C4-2B (cell line): ENCODE measurements around the gene NHLRC1.

Experiments used
- H3K27ac ChIP-seq: fragments of 450-650 bp; 2 replicates; pipeline ENCODE4 v1.5.1; 2017
- ZFX ChIP-seq: fragments of 450-650 bp; IDR thresholded peaks from 2 replicates; pipeline ENCODE4 v1.6.1; 2017
- TF ChIP-seq, protein P1 (sequence below): fragments of 450-650 bp; conservative IDR thresholded peaks from 2 replicates; pipeline ENCODE4 v1.5.1; 2017; ENCODE audit warnings: mild to moderate bottlenecking

NHLRC1 gene

DNA sequence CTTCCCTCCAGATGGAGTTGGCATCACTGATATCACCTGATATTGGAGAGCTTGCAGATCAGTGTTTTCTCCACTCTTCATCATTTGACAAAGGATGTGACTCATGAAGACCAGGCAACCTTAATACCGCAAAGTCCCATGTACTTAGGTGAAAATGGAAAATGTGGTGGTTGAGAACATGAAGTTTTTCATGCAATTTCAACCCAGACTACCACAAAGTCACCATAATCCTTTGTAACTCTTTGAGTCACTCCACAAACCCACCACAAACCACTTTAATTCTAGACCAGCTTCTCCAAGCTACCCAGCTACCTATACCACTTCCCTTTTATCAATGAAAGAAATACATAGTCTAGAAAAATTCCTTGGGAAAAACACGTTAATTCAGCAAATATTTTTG is 7.1 kb downstream of the NHLRC1 start:
- TF ChIP-seq ZFX = no peak
- TF ChIP-seq, protein P1, sequence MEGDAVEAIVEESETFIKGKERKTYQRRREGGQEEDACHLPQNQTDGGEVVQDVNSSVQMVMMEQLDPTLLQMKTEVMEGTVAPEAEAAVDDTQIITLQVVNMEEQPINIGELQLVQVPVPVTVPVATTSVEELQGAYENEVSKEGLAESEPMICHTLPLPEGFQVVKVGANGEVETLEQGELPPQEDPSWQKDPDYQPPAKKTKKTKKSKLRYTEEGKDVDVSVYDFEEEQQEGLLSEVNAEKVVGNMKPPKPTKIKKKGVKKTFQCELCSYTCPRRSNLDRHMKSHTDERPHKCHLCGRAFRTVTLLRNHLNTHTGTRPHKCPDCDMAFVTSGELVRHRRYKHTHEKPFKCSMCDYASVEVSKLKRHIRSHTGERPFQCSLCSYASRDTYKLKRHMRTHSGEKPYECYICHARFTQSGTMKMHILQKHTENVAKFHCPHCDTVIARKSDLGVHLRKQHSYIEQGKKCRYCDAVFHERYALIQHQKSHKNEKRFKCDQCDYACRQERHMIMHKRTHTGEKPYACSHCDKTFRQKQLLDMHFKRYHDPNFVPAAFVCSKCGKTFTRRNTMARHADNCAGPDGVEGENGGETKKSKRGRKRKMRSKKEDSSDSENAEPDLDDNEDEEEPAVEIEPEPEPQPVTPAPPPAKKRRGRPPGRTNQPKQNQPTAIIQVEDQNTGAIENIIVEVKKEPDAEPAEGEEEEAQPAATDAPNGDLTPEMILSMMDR = no peak
- no peak overlapping the region for H3K27ac ChIP-seq

DNA sequence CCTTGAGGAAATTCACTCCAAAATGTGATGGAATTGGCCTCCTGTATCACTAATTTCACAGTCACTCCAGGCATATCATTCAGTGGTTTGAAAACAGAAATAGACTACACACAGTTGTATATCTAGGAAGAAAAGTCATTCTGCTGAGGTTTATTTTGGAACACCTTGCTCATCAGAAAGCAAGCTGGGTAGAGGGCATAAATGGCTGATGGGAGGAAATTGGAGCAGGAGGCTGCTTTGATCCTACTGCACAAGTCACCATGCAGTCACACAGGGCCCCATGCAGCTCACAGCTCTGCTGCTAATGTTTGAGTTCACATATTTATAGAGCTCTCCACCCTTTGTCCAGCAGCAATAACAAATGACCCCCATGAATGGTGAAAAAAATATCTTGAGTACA is 12.3 kb downstream of the NHLRC1 start:
- no peak for TF ChIP-seq ZFX
- TF ChIP-seq, protein P1 = no peak
- no peak overlapping the region for H3K27ac ChIP-seq

DNA sequence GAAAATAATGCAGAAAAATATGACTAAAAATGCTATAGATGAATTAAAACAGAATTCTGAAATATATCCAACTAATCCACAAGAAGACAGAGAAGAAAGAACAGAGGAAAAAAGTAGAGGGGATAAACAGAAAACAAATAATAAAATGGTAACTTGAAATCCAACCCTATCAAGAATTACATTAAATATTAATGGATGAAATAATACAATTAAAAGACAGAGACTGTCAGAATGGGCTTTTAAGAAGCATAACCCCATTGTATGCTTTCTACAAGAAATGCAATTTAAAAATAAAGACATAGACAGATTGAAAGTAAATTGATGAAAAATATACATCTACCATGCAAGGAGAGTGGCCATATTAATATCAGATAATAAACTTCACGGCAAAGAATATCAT is 15.4 kb downstream of the NHLRC1 start:
- H3K27ac ChIP-seq = no peak overlapping the region
- TF ChIP-seq ZFX = no peak
- TF ChIP-seq, protein P1 = no peak

DNA sequence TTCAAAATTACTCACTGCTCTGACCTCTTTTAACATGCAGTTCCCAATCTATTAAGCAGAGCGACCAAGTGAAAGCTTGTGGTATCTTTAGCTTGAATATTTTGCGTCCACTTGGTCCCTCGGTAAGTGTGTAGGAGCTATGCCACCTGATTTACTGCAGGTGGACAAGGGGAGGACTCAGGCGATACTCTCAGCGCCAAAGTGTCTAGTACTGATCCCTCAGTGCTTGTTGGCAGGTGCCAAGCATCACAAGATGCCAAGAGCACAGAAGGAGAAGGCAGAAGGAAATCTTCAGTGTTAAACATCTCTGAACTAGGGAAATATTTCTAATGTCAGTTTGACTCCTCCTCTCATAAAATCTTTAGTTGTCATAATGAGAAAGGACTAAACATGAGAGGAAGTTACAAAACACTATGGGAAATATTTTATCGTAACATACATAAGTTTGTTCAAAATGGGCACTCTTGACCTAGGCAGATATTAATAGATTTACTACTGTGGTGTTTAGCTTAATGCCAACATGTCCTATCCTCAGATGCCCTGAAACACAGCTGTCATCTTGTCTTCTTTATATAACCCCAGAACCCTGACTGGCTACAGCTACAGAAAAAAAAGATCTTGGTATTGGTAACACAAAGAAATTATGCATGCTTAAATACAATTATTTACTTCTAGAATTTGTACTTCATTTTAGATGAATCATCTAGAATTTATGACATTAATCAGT is 19.5 kb downstream of the NHLRC1 start:
- TF ChIP-seq, protein P1 = no peak
- no peak for TF ChIP-seq ZFX
- H3K27ac ChIP-seq = no peak overlapping the region

DNA sequence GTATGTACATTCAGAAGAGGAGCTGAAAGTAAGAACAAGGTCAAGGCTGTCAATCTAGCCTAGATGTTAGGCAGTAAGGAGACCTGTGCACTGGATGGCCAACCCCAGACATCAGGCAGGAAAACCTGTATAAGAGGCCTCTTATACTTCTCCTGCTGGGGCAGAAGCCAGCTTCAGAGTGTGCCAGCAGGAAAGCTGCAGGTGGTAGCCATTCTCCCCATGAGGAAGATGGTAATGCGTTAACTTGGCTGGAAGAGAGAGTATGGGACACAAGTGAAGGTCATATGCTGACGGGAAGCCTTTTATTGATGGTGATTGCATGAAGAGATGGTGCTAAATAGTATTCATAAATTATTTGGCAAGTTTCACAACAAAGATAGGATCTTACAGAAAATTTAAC is 20.6 kb downstream of the NHLRC1 start:
- no peak overlapping the region for H3K27ac ChIP-seq
- TF ChIP-seq, protein P1 = no peak
- no peak for TF ChIP-seq ZFX

DNA sequence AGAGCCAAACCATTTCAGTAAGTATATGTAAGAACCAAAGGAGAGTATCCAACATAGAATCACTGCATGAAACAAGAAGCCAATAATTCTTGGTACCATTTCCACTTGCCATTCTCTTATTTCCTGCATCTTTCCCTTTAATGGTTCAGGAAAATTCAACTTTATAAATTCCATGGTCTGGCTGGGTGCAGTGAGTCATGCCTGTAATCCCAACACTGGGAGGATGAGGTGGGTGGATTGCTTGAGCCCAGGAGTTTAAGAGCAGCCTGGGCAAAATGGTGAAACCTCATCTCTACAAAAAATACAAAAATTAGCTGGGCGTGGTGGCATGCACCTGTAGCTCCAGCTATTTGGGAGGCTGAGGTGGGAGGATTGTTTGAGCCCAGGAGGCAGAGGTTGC is 21.2 kb downstream of the NHLRC1 start:
- no peak for TF ChIP-seq ZFX
- TF ChIP-seq, protein P1 = no peak

DNA sequence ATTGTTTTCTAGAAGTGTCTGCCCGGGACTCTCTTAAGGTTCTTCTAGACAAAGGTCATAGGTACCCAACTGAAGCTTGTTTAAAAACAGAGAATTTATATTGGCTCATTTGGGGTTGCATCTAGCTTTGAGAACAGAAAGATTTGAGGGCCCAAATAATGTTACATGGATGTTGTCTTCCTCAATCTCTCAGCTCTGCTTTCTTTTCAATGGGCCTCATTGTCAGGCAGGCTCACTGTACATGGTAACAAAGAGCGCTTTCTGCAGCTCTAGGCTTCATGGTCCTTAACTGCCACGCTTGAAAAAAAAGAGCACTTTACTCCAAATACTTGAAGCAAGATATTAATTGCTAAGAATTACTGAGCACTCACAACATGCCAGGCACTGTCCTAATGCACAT is 22.2 kb downstream of the NHLRC1 start:
- no peak overlapping the region for H3K27ac ChIP-seq
- TF ChIP-seq, protein P1 = no peak
- TF ChIP-seq ZFX = no peak

More for the DNA sequence above, 21.2 kb downstream of the NHLRC1 start:
- H3K27ac ChIP-seq = no peak overlapping the region
